Measurements from ENCODE around the gene CALML6. TPM values are rescaled to one million over a fixed set of nuclear protein-coding genes. Genes with fewer than 3 reads are reported as not detected.

CALML6 gene
- polyA plus RNA-seq, 2 of the 4 experiments (the other 2 are of a cell fraction) = 0.49 TPM

- ATAC-seq = no peak
- H3K4me1 ChIP-seq = peaks cover 34% of the 10 kb centered on the region
- 85% methylated on average over 12 of the region's 19 CpGs for WGBS (ENCODE audit: missing lambda C conversion rate)
- H3K4me2 ChIP-seq = no peak overlapping the region
- no peak for DNase-seq (ENCODE audit: low read depth in 1 of 2, low spot score in 1 of 2)
- no peak overlapping the region; a peak in 1 of 6 replicates for H3K27ac ChIP-seq
- no peak overlapping the region for H3K4me3 ChIP-seq
- no peaks in the 10 kb centered on the region for H3K9me3 ChIP-seq
- no peak for TF ChIP-seq FOSB (CRISPR knock-in tag; IDR thresholded peaks at IDR 0.05)
- no peak for TF ChIP-seq HDAC2 (IDR thresholded peaks at IDR 0.05)
- TF ChIP-seq MYC (IDR thresholded peaks at IDR 0.05; ENCODE audit: borderline replicate concordance, low read length) = no peak
- no peak for TF ChIP-seq ELK1 (IDR thresholded peaks at IDR 0.05; ENCODE audit: low read depth, low read length)
- TF ChIP-seq CHD2 (IDR thresholded peaks at IDR 0.05; ENCODE audit: low read length, partially characterized antibody) = no peak
- TF ChIP-seq ZFP36 (IDR thresholded peaks at IDR 0.05; ENCODE audit: borderline replicate concordance, partially characterized antibody) = no peak
- no peak for FAIRE-seq
- ChIA-PET POLR2A (no interaction called here), CTCF (interaction anchor here (4.1 kb wide), 1 partner anchor 13 kb away, joined by 32 read pairs; no protein-coding TSS in a partner anchor)
These were observed 21.6 kb upstream of the CALML6 start for GRCh38 chr1:1893291-1893985.

GRCh38 chr1:1893997-1894353 lies 21.1 kb upstream of the CALML6 start:
- FAIRE-seq = no peak
- ATAC-seq = no peak
- no peaks in the 10 kb centered on the region for H3K9me3 ChIP-seq
- peak overlapping the region; percentile 28 to 70; a peak in 4 of 6 replicates for H3K27ac ChIP-seq
- H3K4me1 ChIP-seq = peaks cover 29% of the 10 kb centered on the region
- 100% methylated on average over 1 of the region's 2 CpGs for WGBS (ENCODE audit: missing lambda C conversion rate)
- peak overlapping the region; percentile 46; the same call in 1 of the 3 replicates for H3K4me2 ChIP-seq
- CTCF ChIA-PET = interaction anchor here (4.1 kb wide), 1 partner anchor 12 kb away, joined by 32 read pairs; no protein-coding TSS in a partner anchor
- H3K4me3 ChIP-seq = no peak overlapping the region
- POLR2A ChIA-PET = no interaction called here
- TF ChIP-seq FOSL2 (IDR thresholded peaks at IDR 0.05) = no peak
- TF ChIP-seq FOSL2 (CRISPR knock-in tag; IDR thresholded peaks at IDR 0.05) = no peak
- TF ChIP-seq REST (IDR thresholded peaks at IDR 0.05) = no peak
- no peak for TF ChIP-seq E2F6 (IDR thresholded peaks at IDR 0.05; ENCODE audit: borderline replicate concordance, low read depth)
- TF ChIP-seq PHF8 (IDR thresholded peaks at IDR 0.05; ENCODE audit: borderline replicate concordance, low read depth) = no peak
- TF ChIP-seq MYC (IDR thresholded peaks at IDR 0.05; ENCODE audit: borderline replicate concordance, low read length) = no peak
- TF ChIP-seq RARB (CRISPR knock-in tag; IDR thresholded peaks at IDR 0.05) = no peak
- no peak for TF ChIP-seq FOSB (CRISPR knock-in tag; IDR thresholded peaks at IDR 0.05)
- no peak for TF ChIP-seq BHLHE40 (IDR thresholded peaks at IDR 0.05; ENCODE audit: low read depth, low read length)
- no peak for TF ChIP-seq HES2 (IDR thresholded peaks at IDR 0.05)
- no peak for TF ChIP-seq CTCF (IDR thresholded peaks at IDR 0.05)
- no peak for DNase-seq (ENCODE audit: low read depth in 1 of 2, low spot score in 1 of 2)
